GM12873 (cell line): ENCODE data around the gene SPPL3.

Experiments used
- CTCF ChIP-seq: IDR thresholded peaks from 2 replicates; pipeline ENCODE4 v1.5.1; 2012; ENCODE audit warnings: low read depth, mild to moderate bottlenecking, moderate library complexity, low read length, control low read depth; ENCODE audit not compliant: insufficient read depth; ENCODE audit errors: missing control alignments

Gene SPPL3

GRCh38 chr12:120783197-120783596 lies 121.0 kb downstream of the SPPL3 start:
- no peak for TF ChIP-seq CTCF

GRCh38 chr12:120775862-120776552 lies 128.2 kb downstream of the SPPL3 start:
- TF ChIP-seq CTCF = peak; percentile 22

- TF ChIP-seq CTCF = no peak
Measured at GRCh38 chr12:120774169-120774916, 129.8 kb downstream of the SPPL3 start.

- no peak for TF ChIP-seq CTCF
Measured at GRCh38 chr12:120771097-120771496, 133.1 kb downstream of the SPPL3 start.

GRCh38 chr12:120767071-120768024 lies 136.8 kb downstream of the SPPL3 start:
- TF ChIP-seq CTCF = no peak

- no peak for TF ChIP-seq CTCF
Measured at GRCh38 chr12:120766566-120766965, 137.6 kb downstream of the SPPL3 start.

- TF ChIP-seq CTCF = no peak
Measured at GRCh38 chr12:120764816-120765215, 139.3 kb downstream of the SPPL3 start.
